K562 (cell line): ENCODE measurements around the gene TMEM107. TPM values are rescaled to one million over a fixed set of nuclear protein-coding genes. Genes with fewer than 3 reads are reported as not detected.

Source experiments
- ATF3 ChIP-seq, 2 experiments: fragments of 450-650 bp in 1 of 2; sonication (generic) in 1 of 2; formaldehyde crosslinking in 1 of 2; IDR thresholded peaks in 1 of 2; conservative IDR thresholded peaks in 1 of 2; 2 replicates each; pipeline versions ENCODE4 v1.6.1 to v1.8.1; 2016 to 2023; ENCODE audit warnings: mild to moderate bottlenecking in 2 of 2, moderate library complexity in 2 of 2, inconsistent platforms in 1 of 2, missing genetic modification reagents in 1 of 2
- CHD2 ChIP-seq: IDR thresholded peaks from 2 replicates; pipeline ENCODE4 v1.6.1; 2011; ENCODE audit warnings: low read depth, low read length
- HDAC1 ChIP-seq, 2 experiments: fragments of 450-650 bp; IDR thresholded peaks; 2 replicates each; pipeline ENCODE4 v1.6.1; 2016 to 2017; ENCODE audit warnings: inconsistent platforms in 1 of 2, mild to moderate bottlenecking in 1 of 2, moderate library complexity in 1 of 2
- MLLT1 ChIP-seq, 2 experiments: fragments of 450-650 bp; IDR thresholded peaks; 2 replicates each; pipeline ENCODE4 v1.6.1; 2016
- NFXL1 ChIP-seq: fragments of 450-650 bp; formaldehyde crosslinking; IDR thresholded peaks from 2 replicates; pipeline ENCODE4 v1.4.0; 2021; ENCODE audit warnings: mild to moderate bottlenecking
- SIRT6 ChIP-seq: IDR thresholded peaks from one replicate; pipeline ENCODE4 v1.6.1; 2012; ENCODE audit warnings: low read depth, mild to moderate bottlenecking, control low read depth, inconsistent platforms, low read length, moderate library complexity
- SMARCA5 ChIP-seq: fragments of 450-650 bp; IDR thresholded peaks from 2 replicates; pipeline ENCODE4 v1.6.1; 2016
- THRA ChIP-seq: fragments of 450-650 bp; IDR thresholded peaks from 2 replicates; pipeline ENCODE4 v1.6.1; 2017; ENCODE audit warnings: mild to moderate bottlenecking, moderate library complexity
- ZBTB8A ChIP-seq: fragments of 450-650 bp; IDR thresholded peaks from 2 replicates; pipeline ENCODE4 v1.6.1; 2018; ENCODE audit warnings: mild to moderate bottlenecking, moderate library complexity; ENCODE audit not compliant: partially characterized antibody
- ZC3H11A ChIP-seq: IDR thresholded peaks from 2 replicates; pipeline ENCODE4 v1.6.1; 2012; ENCODE audit warnings: low read depth, low read length, improper control_type of control experiment
- ZNF263 ChIP-seq: sonication (generic); formaldehyde crosslinking; IDR thresholded peaks from 2 replicates; pipeline ENCODE4 v1.8.0; 2022; ENCODE audit warnings: mild to moderate bottlenecking, missing genetic modification reagents, borderline replicate concordance
- ZNF592 ChIP-seq: fragments of 450-650 bp; IDR thresholded peaks from 2 replicates; pipeline ENCODE4 v1.6.1; 2017; ENCODE audit warnings: antibody characterized with exemption, mild to moderate bottlenecking
- polyA plus RNA-seq, 8 experiments: library from polyadenylated mRNA; depleted of rRNA in 4 of 8; stranded (reverse) in 5 of 8; unstranded in 3 of 8; fragments of >200 nt; fragmentation: Nextera tagmentation in 2 of 8; fragmentation: Illumina TruSeq in 1 of 8; extraction: Ambion mirVana in 2 of 8; extraction: Trizol in 1 of 8; gene quantifications; 2 replicates each; pipeline versions ENCODE4 v1.2.1 to v1.2.3, GENCODE V29; 2011 to 2014; ENCODE audit warnings: inconsistent platforms in 1 of 8, missing spikeins in 1 of 8
- total RNA-seq, 7 experiments: library from RNA; depleted of rRNA in 6 of 7; stranded (reverse); fragments of >200 nt in 6 of 7; fragmentation: Illumina TruSeq in 2 of 7; extraction: Trizol in 2 of 7; gene quantifications; 2 replicates each; pipeline versions ENCODE4 v1.2.1 to v1.2.3, GENCODE V29; 2011 to 2021; ENCODE audit warnings: low replicate concordance in 1 of 7
- TF ChIP-seq, protein P1 (sequence below): fragments of 450-650 bp; conservative IDR thresholded peaks from 2 replicates; pipeline ENCODE4 v1.6.1; 2016; ENCODE audit warnings: missing genetic modification characterization, low read depth, mild to moderate bottlenecking, control low read depth, missing compliant biosample characterization
- TF ChIP-seq, protein P2 (sequence below): sonication (generic); formaldehyde crosslinking; IDR thresholded peaks from 2 replicates; pipeline ENCODE4 v1.8.0; 2022; ENCODE audit warnings: mild to moderate bottlenecking, missing genetic modification reagents

Gene TMEM107
- total and polyA plus RNA-seq, 9 of the 15 experiments (the other 6 are each of a cell fraction or from before 2014, with no cell fraction given): 7.1 to 26.2 (median 16.9) TPM

- peak; percentile 22 for TF ChIP-seq ZNF592
- TF ChIP-seq THRA: no peak
- no peak for TF ChIP-seq NFXL1 (CRISPR knock-in tag)
- TF ChIP-seq CHD2: peak; percentile 40; the same call in 1 of the 2 replicates
- TF ChIP-seq ZNF263: no peak
- TF ChIP-seq, protein P1, sequence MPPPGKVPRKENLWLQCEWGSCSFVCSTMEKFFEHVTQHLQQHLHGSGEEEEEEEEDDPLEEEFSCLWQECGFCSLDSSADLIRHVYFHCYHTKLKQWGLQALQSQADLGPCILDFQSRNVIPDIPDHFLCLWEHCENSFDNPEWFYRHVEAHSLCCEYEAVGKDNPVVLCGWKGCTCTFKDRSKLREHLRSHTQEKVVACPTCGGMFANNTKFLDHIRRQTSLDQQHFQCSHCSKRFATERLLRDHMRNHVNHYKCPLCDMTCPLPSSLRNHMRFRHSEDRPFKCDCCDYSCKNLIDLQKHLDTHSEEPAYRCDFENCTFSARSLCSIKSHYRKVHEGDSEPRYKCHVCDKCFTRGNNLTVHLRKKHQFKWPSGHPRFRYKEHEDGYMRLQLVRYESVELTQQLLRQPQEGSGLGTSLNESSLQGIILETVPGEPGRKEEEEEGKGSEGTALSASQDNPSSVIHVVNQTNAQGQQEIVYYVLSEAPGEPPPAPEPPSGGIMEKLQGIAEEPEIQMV: no peak
- no peak for TF ChIP-seq ZBTB8A
- no peak for TF ChIP-seq SIRT6
- no peak for TF ChIP-seq ZC3H11A
- TF ChIP-seq, protein P2, sequence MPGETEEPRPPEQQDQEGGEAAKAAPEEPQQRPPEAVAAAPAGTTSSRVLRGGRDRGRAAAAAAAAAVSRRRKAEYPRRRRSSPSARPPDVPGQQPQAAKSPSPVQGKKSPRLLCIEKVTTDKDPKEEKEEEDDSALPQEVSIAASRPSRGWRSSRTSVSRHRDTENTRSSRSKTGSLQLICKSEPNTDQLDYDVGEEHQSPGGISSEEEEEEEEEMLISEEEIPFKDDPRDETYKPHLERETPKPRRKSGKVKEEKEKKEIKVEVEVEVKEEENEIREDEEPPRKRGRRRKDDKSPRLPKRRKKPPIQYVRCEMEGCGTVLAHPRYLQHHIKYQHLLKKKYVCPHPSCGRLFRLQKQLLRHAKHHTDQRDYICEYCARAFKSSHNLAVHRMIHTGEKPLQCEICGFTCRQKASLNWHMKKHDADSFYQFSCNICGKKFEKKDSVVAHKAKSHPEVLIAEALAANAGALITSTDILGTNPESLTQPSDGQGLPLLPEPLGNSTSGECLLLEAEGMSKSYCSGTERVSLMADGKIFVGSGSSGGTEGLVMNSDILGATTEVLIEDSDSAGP: no peak
- TF ChIP-seq HDAC1 (IDR thresholded peaks at IDR 0.05): peak in 1 of 2 experiments; percentile 68; a peak in 1 of 4 replicates
- TF ChIP-seq ATF3 (IDR thresholded peaks at IDR 0.05): no peak
- no peak for TF ChIP-seq ATF3 (CRISPR knock-in tag; conservative IDR thresholded peaks at IDR 0.05)
- TF ChIP-seq MLLT1 (IDR thresholded peaks at IDR 0.05): no peak
- no peak for TF ChIP-seq SMARCA5
Measured at GRCh38 chr17:8187517-8188262, 11.5 kb upstream of the TMEM107 start (continued).
